ES-I3 (cell line): Measurements from ENCODE around the gene SRCIN1.

Experiments used
- H3K36me3 ChIP-seq: 2 replicates; pipeline ENCODE4 v1.6.1; 2013; ENCODE audit warnings: mild to moderate bottlenecking, low read length, control low read depth, moderate library complexity; ENCODE audit not compliant: insufficient read depth
- H3K4me1 ChIP-seq: 2 replicates; pipeline ENCODE4 v1.6.1; 2013; ENCODE audit warnings: mild to moderate bottlenecking, control low read depth, low read length; ENCODE audit not compliant: insufficient read depth
- H3K9ac ChIP-seq: 2 replicates; pipeline ENCODE4 v1.6.1; 2013; ENCODE audit warnings: low read depth, mild to moderate bottlenecking, low read length, moderate library complexity
- H3K9me3 ChIP-seq: 2 replicates; pipeline ENCODE4 v1.6.1; 2013; ENCODE audit warnings: mild to moderate bottlenecking, low read length, moderate library complexity; ENCODE audit not compliant: control insufficient read depth, insufficient read depth

SRCIN1 gene

DNA sequence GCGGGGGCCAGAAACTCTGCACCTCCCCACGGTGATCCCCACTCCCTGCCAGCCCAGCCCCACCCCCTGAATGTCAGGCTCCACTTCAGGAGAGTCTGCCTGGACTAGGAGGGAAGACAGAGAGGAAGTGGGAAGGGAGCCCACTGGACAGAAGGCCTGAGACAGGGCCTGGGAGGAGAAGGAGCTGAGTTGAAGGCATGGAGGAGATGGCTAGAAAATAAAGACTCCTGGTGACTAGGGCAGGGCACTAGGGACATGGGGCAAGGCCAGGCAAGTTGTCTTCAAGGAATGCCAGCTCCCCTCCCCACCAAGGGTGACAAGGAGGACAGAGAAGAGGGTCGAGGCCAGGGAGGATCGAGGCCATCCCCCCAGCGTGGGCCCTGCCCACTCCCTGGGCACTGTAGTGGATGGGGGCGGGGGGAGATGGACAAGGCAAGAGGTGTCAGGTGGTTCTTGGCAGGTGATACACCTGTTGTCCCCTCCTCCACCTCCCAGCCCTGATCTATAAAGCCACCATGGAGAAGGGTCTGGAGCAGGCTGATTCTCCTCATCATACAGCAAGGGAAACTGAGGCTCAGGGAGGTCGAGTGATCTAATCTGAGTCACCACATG lies 19.7 kb downstream of the SRCIN1 start:
- Histone ChIP-seq H3K9me3 (no peaks in the 10 kb centered on the region), H3K9ac (no peak overlapping the region), H3K36me3 (no peaks in the 10 kb centered on the region), H3K4me1 (peaks cover 27% of the 10 kb centered on the region)

DNA sequence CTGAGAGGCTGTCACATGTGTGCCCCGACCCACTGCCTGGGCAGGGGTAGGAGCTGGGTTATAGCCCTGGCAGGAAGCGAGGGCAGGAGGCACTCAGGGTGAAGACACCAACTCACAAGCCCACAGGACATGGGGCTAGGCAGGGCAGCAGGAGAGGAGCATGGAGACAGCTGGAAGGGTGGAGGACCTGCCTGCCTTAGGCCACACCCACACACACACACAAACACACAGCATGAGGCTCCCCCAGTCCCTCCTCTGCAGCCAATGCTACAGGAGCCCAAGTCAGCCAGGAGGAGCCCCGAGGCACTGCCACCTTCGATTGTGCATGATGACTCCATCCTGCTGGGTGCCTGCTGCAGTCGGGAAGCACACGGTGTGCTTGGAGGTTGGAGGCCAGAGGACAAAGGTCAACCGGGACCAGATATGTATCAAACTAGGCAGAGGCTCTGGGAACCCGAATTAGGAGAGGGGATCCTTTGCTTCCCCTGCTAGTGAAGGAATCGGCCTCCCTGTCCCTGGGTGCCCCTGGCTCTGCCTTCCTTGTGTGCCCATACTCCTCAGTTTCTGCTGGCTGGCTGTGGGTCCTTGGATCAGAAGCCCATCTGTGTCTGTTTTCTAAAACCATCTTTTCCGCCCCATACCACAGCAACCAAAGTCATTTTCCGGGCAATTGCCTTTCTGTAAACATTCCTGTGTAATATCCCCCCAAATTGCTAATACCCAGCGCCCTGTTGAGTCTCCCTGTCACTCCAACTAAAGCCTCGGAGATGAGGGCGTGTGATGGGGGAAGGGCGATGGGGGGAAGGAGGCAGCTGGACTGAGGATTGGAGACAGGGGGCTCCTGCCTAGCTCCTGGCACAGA lies 20.5 kb downstream of the SRCIN1 start:
- Histone ChIP-seq H3K9ac (peak overlapping the region; percentile 36; the same call in 1 of the 2 replicates), H3K9me3 (no peaks in the 10 kb centered on the region), H3K36me3 (no peaks in the 10 kb centered on the region), H3K4me1 (peaks cover 26% of the 10 kb centered on the region)

- H3K4me1 ChIP-seq = peaks cover 34% of the 10 kb centered on the region
- H3K9ac ChIP-seq = peak overlapping the region; percentile 36; the same call in 1 of the 2 replicates
- H3K36me3 ChIP-seq = no peaks in the 10 kb centered on the region
- no peaks in the 10 kb centered on the region for H3K9me3 ChIP-seq
These were observed 21.3 kb downstream of the SRCIN1 start for GRCh38 chr17:38584350-38584925.

- Histone ChIP-seq H3K9ac (no peak overlapping the region; the same call in 1 of the 2 replicates), H3K36me3 (no peaks in the 10 kb centered on the region), H3K9me3 (no peaks in the 10 kb centered on the region), H3K4me1 (peaks cover 38% of the 10 kb centered on the region)
These were observed 21.9 kb downstream of the SRCIN1 start for GRCh38 chr17:38583828-38584349.

DNA sequence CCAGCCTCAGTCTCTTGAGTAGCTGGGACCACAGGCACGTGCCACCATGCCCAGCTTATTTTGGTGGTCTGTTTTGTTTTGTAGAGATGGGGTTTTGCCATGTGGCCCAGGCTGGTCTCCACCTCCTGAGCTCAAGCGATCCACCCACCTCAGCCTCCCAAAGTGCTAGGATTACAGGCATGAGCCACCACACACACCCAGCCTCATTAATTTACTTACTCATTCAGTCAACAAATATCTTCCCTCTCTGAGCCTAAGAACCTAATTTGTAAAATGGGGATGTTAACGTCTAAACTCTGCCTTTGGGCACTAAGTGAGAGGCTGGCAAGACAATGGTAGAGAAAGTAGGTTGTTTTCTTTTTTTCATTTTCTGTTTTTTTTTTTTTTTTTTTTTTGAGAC lies 22.6 kb downstream of the SRCIN1 start:
- Histone ChIP-seq H3K9ac (no peak overlapping the region), H3K4me1 (peaks cover 37% of the 10 kb centered on the region), H3K36me3 (no peaks in the 10 kb centered on the region), H3K9me3 (no peaks in the 10 kb centered on the region)

GRCh38 chr17:38582069-38582468 lies 23.7 kb downstream of the SRCIN1 start:
- no peaks in the 10 kb centered on the region for H3K36me3 ChIP-seq
- no peaks in the 10 kb centered on the region for H3K9me3 ChIP-seq
- H3K9ac ChIP-seq = no peak overlapping the region
- peaks cover 39% of the 10 kb centered on the region for H3K4me1 ChIP-seq

DNA sequence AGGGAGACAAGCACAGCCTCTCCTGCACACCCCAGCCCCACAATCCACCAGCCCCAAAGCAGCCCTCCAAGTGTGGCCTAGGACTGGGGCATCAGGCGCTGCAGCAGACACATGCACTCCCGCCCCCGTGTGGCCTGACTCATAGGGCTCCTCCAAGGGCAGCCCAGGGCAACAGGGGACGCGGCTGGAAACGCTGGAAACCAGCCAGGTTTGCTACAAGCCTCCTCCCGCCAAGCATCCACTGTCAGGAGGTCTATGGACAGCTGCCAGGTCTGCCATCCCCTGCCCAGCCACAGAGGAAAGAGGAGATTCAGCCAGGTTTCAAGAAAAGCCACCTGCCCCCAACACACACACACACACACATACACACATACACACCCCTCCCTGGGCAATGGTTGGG lies 25.8 kb downstream of the SRCIN1 start:
- Histone ChIP-seq H3K9me3 (no peaks in the 10 kb centered on the region), H3K36me3 (no peaks in the 10 kb centered on the region), H3K9ac (no peak overlapping the region), H3K4me1 (peaks cover 34% of the 10 kb centered on the region)

DNA sequence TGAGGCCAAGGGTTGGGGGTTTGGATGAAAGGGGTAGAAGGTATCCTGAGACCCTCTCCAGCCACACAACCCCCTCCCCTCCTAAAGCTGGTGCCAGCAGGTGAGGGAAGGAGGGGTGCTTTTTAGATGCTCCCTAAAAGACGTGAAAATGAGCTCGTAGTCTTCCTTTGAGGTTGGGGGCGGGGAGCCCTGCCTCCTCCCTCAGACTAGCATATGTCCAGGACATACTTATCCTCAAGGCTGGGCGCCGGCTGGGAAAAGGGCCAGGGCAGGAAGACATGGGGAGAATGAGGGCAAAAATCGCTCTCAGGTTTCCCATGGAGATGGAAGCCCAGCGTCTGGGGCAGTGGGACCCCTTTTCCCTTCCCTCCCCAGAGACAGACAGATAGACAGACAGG lies 26.7 kb downstream of the SRCIN1 start:
- no peaks in the 10 kb centered on the region for H3K36me3 ChIP-seq
- H3K9me3 ChIP-seq = no peaks in the 10 kb centered on the region
- H3K9ac ChIP-seq = peak overlapping the region; percentile 23; the same call in 1 of the 2 replicates
- H3K4me1 ChIP-seq = peaks cover 35% of the 10 kb centered on the region

DNA sequence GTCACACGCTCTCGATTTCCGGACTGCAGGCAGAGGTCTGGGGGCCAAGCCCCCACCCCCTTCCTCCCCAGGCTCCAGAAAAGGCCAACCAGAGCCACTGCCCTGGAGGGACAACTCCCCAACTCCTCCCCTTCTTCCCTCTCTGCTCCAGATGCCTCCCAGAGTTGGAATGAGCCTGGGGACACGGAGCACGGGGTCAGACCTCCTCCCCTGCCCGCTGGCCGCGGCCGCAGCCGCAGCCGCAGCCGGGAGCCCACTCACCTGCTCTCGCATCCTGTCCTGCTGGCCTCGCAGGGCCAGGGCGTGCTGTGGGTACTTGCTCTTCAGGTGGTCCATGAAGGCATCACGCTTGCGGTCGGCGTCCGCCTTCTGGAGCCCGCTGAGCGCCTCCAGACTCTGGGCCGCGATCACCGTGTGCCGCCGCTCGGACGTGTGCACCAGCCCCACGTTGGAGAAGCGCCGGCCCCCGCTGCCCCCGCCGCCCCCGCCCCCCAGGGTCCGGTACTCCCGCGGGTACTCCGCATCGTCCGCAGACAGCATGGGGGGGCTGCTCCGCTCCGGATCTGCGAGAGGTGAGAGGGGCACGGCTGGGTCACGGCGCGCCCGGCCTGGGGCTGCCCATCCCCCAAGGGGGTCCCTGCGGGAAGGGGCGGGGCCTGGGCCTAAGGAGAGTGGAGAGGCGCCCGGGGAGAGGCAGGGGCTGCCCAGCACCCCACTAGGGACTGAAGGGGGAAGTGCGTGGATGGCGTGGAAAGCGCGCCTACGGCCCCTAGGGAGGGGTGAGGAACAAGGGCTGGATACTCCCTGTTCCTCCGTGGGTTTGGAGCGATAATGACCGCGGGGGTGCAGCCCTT lies 27.3 kb downstream of the SRCIN1 start:
- H3K9ac ChIP-seq = peak overlapping the region; percentile 40; the same call in 1 of the 2 replicates
- H3K36me3 ChIP-seq = no peaks in the 10 kb centered on the region
- peaks cover 39% of the 10 kb centered on the region for H3K4me1 ChIP-seq
- H3K9me3 ChIP-seq = no peaks in the 10 kb centered on the region

DNA sequence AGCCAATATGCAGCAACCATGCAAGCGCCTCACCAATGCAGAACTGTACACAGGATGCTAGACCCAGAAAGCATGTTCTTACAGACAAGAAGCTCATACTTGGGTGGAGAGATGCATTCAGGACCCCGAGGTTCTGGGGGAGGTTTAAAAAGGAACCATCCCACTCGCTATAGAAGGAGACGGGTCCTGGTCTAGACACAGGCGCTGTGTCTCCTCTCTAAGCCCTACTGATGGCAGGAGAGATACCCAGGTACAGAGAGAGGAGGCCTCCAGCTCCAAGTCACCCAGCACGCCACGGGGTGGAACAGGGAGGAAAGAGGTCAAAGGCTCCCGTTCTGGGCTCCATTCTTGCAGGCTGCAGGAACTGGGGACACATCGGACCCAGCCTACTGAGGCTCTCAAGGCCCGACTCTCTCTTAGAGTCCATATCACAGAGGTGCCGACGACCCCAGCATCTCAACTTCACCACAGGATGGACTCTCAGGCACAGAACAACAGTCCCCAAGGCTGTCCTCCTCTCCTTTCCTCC lies 28.0 kb downstream of the SRCIN1 start:
- no peak overlapping the region for H3K9ac ChIP-seq
- no peaks in the 10 kb centered on the region for H3K36me3 ChIP-seq
- peaks cover 44% of the 10 kb centered on the region for H3K4me1 ChIP-seq
- H3K9me3 ChIP-seq = no peaks in the 10 kb centered on the region

- Histone ChIP-seq H3K36me3 (no peaks in the 10 kb centered on the region), H3K9me3 (no peaks in the 10 kb centered on the region), H3K9ac (no peak overlapping the region), H3K4me1 (peaks cover 41% of the 10 kb centered on the region)
These were observed 28.5 kb downstream of the SRCIN1 start for GRCh38 chr17:38577244-38577643.

DNA sequence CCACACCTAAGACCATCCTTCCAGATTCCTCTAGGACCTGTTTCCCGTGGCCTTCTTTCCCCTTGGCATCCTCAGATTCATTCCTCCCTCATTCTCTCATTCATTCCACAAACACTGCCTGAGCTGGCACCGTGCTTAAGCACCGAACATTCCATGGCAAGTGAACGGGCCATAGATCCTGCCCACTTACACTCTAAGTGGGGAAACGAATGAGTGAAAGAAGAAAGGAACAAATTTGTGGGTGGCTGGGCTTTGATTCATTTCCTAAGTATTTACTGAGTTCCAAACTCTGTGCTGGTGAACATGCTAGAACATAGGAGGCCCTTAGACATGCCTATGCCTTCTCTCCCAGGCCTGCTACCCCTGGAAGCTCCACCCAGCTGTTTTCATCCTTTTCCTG lies 30.0 kb downstream of the SRCIN1 start:
- Histone ChIP-seq H3K9ac (no peak overlapping the region), H3K9me3 (no peaks in the 10 kb centered on the region), H3K4me1 (peaks cover 39% of the 10 kb centered on the region), H3K36me3 (no peaks in the 10 kb centered on the region)

- Histone ChIP-seq H3K9ac (no peak overlapping the region), H3K36me3 (no peaks in the 10 kb centered on the region), H3K9me3 (no peaks in the 10 kb centered on the region), H3K4me1 (peaks cover 33% of the 10 kb centered on the region)
These were observed 31.0 kb downstream of the SRCIN1 start for GRCh38 chr17:38574712-38575111.
